HG02840 (cell line): ENCODE data around the gene HOGA1.

Experiments used
- ATAC-seq: cut with Tn5 transposase; IDR thresholded peaks from one replicate; pipeline ENCODE4 v1.9.1; 2021; ENCODE audit warnings: mild to moderate bottlenecking, moderate library complexity, moderate number of reproducible peaks; ENCODE audit not compliant: unreplicated experiment, low FRiP score

The HOGA1 gene

GRCh38 chr10:97577701-97578100 is 6.5 kb upstream of the HOGA1 start:
- no peak for ATAC-seq

GRCh38 chr10:97578171-97578844 is 5.9 kb upstream of the HOGA1 start:
- no peak for ATAC-seq

- ATAC-seq: no peak
Measured at GRCh38 chr10:97580421-97581367, 3.5 kb upstream of the HOGA1 start.

GRCh38 chr10:97582169-97582568 is 2.0 kb upstream of the HOGA1 start:
- no peak for ATAC-seq

GRCh38 chr10:97583476-97583875 is 713 bp upstream of the HOGA1 start:
- no peak for ATAC-seq

GRCh38 chr10:97584798-97585438 is 729 bp downstream of the HOGA1 start:
- ATAC-seq: no peak

GRCh38 chr10:97585439-97585811 is 1.2 kb downstream of the HOGA1 start:
- no peak for ATAC-seq

GRCh38 chr10:97587183-97587582 is 3.0 kb downstream of the HOGA1 start:
- no peak for ATAC-seq

GRCh38 chr10:97589479-97589878 is 5.3 kb downstream of the HOGA1 start, which contains the start of gene C10orf62:
C10orf62 (plus strand) TSS chr10:97589721; CDS start chr10:97589898, 177 bp downstream.
- no peak for ATAC-seq

- no peak for ATAC-seq
Measured at GRCh38 chr10:97590082-97590747, 6.0 kb downstream of the HOGA1 start.

- no peak for ATAC-seq
Measured at GRCh38 chr10:97590748-97591495, 6.7 kb downstream of the HOGA1 start.

GRCh38 chr10:97593421-97593820 is 9.2 kb downstream of the HOGA1 start:
- no peak for ATAC-seq

- no peak for ATAC-seq
Measured at GRCh38 chr10:97596101-97597082, 12.2 kb downstream of the HOGA1 start.

- no peak for ATAC-seq
Measured at GRCh38 chr10:97597778-97598177, 13.6 kb downstream of the HOGA1 start.

GRCh38 chr10:97598407-97599271 is 14.4 kb downstream of the HOGA1 start:
- no peak for ATAC-seq

- ATAC-seq: no peak
Measured at GRCh38 chr10:97599272-97599619, 15.1 kb downstream of the HOGA1 start.

GRCh38 chr10:97600616-97601015 is 16.4 kb downstream of the HOGA1 start:
- no peak for ATAC-seq
